Stimulated activated CD4-positive, alpha-beta T cell treated with anti-CD3 and anti-CD28 coated beads, TNF-alpha, amount 100 ng/mL, for 1 hour (primary cell): Measurements from ENCODE around the gene SEMA6B.
"Not testable (repeated sequence)": the region's sequence is repeated elsewhere in the genome, so short reads cannot be mapped to it uniquely, and the experiment has no call there.

Source experiments
- DNase-seq, 3 donors: peaks; one replicate each; pipeline ENCODE4 v3.0.0-alpha.2; 2020; ENCODE audit warnings: low read depth in 3 of 3, low spot score in 1 of 3

The SEMA6B gene, protein sequence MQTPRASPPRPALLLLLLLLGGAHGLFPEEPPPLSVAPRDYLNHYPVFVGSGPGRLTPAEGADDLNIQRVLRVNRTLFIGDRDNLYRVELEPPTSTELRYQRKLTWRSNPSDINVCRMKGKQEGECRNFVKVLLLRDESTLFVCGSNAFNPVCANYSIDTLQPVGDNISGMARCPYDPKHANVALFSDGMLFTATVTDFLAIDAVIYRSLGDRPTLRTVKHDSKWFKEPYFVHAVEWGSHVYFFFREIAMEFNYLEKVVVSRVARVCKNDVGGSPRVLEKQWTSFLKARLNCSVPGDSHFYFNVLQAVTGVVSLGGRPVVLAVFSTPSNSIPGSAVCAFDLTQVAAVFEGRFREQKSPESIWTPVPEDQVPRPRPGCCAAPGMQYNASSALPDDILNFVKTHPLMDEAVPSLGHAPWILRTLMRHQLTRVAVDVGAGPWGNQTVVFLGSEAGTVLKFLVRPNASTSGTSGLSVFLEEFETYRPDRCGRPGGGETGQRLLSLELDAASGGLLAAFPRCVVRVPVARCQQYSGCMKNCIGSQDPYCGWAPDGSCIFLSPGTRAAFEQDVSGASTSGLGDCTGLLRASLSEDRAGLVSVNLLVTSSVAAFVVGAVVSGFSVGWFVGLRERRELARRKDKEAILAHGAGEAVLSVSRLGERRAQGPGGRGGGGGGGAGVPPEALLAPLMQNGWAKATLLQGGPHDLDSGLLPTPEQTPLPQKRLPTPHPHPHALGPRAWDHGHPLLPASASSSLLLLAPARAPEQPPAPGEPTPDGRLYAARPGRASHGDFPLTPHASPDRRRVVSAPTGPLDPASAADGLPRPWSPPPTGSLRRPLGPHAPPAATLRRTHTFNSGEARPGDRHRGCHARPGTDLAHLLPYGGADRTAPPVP

DNA sequence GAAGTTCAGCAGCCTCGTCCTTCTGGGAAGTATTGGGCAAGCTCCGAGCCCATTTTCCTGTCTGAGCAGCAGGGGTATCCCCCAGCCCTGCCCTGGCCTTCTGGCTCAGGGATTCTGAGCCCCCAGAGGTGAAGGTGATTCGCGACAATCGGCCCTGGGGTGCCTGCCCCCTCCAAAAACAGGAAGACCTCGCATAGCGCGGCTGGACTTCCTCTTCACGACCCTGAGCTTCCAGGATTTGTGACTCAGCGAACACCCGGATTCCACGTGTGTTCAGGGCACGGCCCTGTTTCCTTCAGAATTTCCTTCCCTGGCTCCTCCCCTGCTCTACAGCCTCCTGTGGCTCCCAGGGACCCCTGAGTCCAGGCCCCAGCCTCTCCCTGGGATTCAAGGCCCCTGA is at the start of gene SEMA6B:
Gene SEMA6B, minus strand, starts transcription at position 116 of the 400 bp plus-strand sequence. CDS start 1,227 bp downstream, outside the sequence.
- no peak for DNase-seq

DNA sequence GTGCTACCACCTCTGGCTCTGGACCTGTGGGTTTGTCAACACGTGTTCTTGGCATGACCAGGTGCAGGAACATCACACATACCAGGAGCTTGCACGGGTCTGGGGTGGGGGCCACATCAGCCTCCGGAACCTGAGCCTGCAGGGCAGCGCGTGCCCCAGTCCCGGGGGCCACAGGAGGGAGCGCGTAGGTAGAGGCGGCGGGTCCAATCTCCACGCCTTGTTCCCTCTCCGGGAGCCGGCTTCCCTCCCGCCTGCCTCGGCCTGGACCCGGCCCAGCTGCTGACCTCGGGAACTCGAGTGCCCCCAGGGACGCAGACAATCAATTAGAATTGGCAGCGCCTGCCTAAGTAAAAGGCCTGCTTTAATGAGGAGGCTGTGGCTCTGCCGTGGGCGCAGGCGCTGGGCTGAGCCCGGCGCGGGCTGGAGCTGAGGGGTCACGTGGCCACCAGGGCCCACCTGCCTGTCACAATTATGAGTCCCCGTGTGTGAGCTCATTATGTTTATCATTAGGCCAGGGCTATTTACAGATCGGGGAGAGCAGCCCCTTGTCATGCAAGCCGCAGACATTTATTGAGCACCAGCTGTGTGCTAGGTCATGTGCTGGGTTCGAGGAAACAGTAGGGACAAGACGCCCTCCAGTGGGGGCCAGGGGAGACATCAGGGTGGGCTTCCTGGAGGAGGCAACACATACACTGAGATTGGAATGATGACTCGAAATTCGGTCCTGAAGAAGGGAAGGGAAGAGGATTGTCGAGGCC is 47.6 kb upstream of the SEMA6B start:
- no peak for DNase-seq

DNA sequence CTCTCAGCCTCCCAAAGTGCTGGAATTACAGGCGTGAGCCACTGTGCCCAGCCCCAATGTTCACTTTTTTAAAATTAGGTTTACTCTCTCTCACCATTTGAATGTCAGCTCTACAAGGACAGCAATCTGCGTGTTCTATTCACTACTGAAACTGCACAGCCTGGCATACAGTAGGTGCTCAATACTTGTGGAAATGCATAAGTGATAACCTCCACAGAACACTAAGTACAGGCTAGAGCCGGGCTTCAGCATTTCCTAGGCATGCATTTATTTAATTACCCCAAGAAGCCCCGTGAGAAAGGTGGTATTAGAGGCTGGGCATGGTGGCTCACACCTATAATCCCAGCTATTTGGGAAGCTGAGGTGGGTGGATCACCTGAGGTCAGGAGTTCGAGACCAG is 46.7 kb upstream of the SEMA6B start:
- no peak for DNase-seq

DNA sequence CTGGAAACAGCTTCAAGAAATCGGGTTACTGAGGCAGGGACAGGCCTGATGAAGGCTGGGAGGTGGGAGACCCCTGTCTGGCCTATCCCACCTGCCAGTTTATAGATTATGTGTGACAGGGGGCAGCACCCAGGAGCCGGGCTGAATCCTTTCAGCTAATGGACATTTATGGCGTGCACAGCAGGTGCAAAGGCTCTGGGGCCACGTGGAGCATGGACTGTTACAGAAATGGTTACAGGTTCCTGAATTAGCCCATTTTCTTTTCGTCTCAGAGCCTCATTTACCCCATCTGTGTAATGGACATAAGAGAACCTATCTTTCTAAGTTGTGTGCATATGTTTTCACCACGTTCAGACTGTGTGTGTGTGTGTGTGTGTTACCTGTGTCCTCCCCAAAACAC is 45.4 kb upstream of the SEMA6B start:
- DNase-seq, result no peak

DNA sequence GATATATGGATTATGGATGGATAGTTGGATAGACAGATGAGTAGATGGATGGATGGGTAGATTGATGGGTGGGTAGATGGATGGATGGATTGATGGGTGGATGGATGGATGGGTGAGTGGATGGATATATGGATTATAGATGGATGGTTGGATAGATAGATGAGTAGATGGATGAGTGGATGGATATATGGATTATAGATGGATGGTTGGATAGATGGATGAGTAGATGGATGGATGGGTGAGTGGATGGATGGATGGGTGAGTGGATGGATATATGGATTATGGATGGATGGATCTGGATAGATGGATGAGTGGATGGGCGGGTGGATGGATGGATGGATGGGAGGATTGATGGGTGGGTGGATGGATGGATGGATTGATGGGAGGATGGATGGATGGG is 43.4 kb upstream of the SEMA6B start:
- no peak for DNase-seq

DNA sequence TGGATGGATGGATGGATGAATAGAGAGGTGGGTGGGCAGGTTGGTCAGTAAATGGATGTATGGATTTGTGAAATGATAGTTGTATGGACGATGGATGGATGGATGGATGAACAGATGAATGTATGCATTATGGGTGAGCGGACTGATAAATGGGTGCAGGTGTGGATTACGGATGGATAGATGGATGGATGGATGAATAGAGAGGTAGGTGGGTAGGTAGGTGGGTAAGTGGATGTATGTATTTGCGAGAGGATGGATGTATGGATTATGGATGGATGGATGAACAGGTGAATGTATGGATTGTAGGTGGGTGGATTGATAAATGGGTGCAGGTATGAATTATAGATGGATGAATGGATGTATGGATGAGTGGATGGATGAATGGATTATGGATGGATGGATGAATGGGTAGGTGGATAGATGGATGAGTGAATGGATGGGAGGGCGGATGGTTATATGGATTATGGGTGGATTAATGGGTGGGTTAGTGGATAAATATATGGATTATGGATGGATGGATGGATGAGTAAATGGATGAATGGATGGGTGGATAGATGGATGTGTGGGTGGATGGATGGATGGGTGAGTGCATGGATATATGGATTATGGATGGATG is 42.8 kb upstream of the SEMA6B start:
- DNase-seq, result no peak

DNA sequence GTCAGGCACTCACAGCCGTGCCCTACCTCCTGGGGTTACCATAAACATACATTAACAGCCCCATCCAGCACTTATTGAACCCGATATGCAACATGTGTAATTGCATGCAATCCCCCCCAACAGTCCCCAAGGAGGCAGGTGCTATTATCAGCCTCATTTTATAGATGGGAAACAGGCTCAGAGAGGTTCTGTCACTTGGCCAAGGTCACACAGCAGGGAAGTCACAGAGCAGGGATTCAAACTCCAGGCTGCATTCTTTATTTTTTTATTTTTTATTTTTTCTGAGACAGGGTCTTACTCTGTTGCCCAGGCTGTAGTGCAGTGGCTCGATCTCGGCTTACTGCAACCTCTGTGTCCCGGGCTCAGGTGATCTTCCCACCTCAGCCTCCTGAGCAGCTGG is 41.4 kb upstream of the SEMA6B start:
- DNase-seq, result no peak

DNA sequence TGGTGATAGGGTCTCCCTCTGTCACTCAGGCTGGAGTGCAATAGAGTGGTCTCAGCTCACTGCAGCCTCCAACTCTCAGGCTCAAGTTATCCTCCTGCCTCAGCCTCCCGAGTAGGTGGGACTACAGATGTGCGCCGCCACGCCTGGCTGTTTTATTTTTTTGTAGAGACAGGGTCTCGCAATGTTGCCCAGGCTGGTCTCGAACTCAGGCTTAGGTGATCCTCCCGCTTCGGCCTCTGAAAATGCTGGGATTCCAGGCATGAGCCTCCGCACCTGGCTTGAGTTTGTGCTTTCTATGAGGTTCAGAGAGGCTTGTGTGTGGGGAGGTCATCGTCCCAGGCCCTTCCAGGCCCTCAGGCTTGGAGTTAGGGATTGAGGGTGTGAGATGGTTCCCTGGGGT is 40.6 kb upstream of the SEMA6B start:
- no peak for DNase-seq

DNA sequence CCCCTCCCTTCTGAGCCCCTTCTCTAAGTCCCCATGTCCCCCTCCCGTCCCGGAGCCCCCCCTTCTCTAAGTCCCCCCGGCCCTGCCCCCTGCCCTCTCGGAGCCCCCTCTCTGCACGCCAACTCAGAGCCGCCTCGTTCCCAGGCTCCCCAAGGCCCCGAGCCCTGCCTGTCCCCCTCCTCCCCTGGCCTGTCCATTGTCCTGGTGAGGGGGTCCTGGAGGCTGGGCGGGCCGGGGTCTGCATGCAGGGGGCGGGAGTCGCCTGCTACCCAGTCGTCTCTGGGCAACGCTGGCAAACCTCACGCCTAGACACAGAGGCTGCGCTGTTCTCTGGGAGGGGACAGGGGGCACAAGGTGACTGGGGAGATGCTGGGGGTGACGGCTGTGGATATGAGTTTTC is 39.2 kb upstream of the SEMA6B start:
- no peak for DNase-seq

DNA sequence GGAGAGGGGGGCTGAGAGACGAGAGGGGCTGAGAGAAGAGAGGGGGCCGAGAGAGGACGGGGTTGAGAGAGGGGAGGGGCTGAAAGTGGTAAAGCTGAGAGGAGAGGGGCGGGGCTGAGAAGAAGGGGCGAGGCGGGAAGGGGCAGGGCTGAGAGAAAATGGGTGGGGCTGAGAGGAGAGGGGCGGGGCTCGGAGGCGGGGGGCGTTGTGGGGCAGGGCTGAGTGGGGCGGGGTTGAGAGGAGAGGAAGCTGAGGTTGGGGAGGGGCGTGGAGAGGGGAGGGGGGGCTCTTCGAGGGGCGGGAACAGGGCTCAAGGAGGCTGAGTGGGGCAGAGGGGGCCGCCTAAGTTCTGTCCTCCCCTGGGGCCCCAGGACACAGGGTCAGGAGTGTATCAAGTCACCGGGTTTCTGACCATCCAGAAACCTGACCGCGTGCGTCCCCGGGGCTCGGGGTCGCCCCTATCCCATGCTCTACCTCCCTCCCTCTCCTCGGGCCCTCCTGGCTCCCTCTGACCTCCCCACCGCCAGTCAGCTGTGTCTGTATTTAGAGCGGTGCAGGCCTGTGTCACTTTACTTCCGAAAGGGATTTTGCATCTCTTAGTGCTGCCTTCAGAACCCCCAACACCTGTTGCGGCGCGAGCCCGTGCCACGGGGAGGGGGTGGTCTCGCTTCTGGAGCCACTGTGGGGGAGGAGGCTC is 38.6 kb upstream of the SEMA6B start:
- peak; percentile 7 to 21 (median 10) for DNase-seq

DNA sequence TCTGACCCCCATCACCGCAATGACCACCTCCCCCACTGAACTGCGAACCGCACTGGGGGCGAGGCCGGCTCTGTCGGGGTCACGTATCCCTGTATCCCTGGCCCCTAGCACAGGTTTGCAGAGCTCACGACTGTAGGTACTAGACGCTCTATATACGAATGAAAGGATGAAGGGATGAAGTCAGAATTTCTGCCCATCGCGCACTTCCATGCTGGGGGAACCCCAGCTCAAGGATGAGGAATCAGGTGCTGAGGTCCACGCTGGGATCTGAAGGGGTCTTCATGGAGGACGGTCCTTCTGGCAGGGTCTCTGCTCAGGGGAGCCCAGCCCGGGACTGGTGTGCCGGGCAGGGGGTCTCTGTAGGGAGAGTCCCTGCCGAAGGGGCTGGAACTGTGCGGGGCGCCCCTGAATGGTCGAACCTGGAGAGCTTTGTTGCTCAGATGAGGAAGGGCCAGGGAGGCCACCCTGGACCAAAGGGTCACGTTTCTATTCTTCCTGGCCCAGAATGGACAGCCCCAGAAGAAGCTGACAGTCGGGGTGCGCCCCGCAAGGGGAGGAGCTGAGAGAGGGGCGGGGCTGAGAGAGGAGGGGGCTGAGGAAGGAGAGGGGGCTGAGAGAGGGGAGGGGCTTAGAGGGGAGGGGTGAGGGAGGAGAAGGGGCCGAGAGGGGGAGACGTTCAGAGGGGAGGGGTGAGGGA is 37.9 kb upstream of the SEMA6B start:
- DNase-seq, result no peak

DNA sequence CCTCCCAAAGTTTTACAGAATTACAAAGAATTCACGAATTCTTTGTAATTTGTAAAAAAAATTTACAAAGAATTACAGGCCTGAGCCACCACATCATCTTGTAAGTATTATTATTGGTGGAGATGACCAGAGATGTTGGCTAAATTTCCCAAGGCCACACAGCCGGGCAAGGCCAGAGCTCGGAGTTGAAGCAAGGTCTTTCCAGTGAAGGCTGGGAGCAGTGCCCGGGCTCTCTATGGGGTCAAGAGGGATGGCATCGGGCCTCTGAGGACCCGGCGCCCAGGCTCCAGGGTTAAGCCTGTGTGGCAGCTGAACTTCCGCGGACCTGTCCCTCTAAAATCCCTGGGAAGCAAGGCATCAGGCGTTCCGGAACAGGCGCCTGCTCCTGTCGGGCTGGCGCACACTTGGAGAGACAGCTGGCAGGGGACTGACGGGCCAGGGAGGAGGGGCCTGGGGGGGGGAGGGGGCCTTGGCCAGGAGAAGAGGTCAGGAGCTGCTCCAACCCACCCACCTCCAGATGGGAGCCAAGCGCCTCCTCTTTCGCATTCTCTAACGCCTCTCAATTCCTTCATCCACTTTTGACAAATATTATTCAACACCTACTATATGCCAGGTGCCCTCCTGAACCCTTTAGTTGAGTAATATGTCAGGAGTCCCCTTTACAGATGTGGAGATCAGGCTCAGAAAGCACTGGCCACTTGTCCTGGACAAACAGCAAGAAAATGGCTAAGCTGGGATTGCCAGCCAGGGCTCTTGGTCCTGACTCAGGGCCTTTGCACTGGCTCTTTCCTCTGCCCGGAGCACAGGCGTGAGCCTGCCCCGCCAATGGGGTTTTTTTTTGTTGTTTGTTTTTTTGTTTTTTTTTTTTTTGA is 36.8 kb upstream of the SEMA6B start:
- DNase-seq, result no peak

DNA sequence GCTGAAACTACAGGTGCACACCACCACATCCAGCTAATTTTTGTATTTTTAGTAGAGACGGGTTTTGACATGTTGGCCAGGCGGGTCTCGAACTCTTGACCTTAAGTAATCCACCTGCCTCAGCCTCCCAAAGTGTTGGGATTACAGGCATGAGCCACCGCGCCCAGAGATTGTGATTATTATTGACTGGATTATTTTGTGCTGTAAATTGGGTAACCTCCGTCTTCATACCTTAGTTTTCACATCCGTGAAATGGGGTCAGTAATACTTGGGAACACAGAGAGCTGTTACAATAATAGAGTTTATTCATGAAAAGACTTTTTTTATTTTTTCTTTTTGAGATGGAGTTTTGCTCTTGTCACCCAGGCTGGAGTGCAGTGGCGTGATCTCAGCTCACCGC is 35.7 kb upstream of the SEMA6B start:
- not testable (repeated sequence) for DNase-seq

DNA sequence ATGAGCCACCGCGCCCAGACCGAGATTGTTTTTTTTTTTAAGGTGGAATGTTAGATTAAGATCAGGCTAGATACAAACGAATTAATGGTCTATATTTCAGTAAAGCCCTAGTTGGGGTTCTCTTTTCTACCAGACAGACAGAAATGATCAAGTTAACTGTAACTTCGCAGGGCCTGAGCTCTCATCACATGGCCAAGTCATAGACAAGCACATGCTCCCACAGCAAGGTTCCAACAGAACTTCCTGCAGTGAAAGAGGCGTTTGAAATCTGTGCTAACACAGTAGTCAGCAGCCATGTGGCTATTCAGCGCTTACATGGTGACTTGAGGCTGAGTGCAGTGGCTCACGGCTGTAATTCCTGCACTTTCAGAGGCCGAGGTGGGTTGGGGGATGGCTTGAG is 34.7 kb upstream of the SEMA6B start:
- no peak for DNase-seq

DNA sequence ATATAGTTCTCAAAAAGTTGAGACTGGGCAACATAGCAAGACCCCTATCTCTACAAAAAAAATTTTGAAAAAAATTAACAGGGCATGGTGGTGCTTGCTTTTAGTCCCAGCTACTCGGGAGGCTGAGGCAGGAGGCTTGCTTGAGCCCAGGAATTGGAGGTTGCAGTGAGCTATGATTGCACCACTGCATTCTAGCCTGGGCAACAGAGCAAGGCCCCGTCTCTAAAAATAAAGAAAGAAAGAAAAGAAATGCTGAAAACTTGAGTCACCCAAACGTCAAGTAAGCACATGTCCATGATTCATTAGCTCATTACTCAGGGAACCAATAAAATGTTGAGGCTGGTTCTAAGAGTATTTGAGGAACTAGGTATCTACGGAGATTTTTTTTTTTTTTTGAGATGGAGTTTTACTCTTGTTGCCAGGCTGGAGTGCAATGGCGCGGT is 33.9 kb upstream of the SEMA6B start:
- DNase-seq, result no peak

DNA sequence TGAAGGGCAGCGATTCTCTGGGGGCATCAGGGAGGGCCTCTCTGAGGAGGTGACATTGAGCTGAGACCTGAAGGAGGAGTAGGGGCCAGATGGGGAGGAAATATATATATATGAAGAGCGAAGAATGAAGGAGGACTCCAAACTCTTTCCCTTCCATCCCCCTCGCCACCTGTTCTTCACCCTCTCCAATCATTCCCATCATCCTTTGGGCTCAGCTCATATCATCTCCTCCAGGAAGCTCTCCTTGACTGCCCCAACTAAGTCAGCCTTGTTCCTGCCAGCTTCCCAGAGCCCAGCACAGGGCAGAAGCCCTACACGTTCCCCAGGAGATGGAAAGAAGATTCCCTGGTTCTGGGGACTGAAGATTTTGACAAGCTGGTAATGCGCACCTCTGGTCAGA is 33.0 kb upstream of the SEMA6B start:
- DNase-seq, result no peak

DNA sequence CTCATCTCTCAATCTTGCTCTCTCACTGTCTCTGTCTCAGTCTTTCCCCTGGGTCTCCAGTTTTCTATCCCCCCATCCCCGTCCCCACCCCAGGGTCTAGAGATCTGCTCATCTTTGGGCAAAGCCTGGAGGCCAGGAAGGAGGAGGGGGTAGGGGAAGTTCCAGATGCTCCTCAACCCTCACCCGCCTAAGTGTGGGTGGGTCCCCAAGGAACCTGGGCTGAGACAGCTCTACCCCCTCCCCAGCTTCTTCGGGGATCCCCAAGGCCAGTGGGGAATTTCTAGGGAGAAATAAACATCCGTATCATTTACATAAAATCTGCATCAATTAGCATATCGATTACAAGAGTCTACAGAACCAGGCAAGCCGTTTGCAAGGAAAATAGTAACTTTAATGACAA is 31.8 kb upstream of the SEMA6B start:
- no peak for DNase-seq

DNA sequence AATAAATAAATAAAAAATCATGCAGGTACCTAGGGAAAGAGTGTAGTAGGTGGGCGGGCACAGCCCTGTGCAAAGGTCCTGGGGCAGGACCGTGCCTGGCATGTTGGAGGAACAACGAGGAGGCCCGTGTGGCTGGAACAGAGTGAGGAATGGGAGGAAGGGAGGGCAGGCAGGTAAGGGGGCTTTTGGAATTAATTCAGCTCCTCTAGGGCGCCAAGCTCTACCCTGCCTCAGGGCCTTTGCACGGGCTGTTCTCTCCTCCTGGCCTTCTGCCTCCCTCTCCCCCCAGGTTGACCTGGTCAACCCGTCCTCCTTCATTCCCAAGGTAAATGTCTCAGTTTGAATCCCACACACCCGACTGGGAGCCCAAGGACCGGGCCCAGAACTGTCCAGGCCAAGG is 31.1 kb upstream of the SEMA6B start:
- no peak for DNase-seq
